ENCODE results near the gene ATAD5. TPM values are rescaled to one million over a fixed set of nuclear protein-coding genes. Genes with fewer than 3 reads are reported as not detected.

Gene ATAD5, protein sequence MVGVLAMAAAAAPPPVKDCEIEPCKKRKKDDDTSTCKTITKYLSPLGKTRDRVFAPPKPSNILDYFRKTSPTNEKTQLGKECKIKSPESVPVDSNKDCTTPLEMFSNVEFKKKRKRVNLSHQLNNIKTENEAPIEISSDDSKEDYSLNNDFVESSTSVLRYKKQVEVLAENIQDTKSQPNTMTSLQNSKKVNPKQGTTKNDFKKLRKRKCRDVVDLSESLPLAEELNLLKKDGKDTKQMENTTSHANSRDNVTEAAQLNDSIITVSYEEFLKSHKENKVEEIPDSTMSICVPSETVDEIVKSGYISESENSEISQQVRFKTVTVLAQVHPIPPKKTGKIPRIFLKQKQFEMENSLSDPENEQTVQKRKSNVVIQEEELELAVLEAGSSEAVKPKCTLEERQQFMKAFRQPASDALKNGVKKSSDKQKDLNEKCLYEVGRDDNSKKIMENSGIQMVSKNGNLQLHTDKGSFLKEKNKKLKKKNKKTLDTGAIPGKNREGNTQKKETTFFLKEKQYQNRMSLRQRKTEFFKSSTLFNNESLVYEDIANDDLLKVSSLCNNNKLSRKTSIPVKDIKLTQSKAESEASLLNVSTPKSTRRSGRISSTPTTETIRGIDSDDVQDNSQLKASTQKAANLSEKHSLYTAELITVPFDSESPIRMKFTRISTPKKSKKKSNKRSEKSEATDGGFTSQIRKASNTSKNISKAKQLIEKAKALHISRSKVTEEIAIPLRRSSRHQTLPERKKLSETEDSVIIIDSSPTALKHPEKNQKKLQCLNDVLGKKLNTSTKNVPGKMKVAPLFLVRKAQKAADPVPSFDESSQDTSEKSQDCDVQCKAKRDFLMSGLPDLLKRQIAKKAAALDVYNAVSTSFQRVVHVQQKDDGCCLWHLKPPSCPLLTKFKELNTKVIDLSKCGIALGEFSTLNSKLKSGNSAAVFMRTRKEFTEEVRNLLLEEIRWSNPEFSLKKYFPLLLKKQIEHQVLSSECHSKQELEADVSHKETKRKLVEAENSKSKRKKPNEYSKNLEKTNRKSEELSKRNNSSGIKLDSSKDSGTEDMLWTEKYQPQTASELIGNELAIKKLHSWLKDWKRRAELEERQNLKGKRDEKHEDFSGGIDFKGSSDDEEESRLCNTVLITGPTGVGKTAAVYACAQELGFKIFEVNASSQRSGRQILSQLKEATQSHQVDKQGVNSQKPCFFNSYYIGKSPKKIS (N-terminal part only)
- 0.88 and 10.3 TPM in 2 replicates for total RNA-seq

DNA sequence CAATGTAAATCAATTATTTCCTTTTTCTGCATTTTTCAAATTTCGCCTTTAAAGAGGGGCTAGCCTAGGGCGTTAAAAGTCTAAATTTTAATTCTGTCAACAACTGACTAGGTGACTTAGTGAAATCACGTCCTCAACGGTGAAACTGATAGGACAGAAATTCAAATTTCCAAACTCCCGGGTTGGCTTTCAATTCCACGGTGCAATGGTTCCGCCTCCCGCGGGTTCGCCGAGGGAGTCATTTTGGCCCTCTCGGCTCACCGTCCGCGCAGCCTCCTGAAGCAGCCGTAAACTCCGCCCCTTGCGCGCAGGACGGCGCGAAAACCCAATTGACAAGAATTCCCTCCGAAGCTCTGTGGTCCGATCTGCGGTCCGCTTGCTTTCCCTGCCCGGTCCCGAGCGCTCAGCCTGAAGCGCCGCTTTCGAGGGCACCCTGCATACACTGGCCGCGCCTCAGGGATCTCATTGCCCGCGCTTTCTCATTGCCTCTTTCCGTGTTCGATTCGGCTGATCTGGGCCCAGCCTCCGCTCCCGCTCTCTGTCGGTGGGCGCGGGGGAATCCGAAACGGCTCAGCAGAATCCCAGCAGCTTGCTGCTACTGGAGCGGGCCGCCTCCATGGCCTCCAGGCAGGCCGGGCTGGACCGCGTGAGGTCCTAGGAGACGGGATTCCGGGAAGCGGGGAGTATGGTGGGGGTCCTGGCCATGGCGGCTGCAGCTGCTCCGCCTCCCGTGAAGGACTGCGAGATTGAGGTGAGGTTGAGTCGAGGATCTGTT, at the start of gene ATAD5:
Gene ATAD5 (plus strand): TSS at position 304 of the 775 bp plus-strand sequence. CDS start 382 bp downstream, at position 686.

DNA sequence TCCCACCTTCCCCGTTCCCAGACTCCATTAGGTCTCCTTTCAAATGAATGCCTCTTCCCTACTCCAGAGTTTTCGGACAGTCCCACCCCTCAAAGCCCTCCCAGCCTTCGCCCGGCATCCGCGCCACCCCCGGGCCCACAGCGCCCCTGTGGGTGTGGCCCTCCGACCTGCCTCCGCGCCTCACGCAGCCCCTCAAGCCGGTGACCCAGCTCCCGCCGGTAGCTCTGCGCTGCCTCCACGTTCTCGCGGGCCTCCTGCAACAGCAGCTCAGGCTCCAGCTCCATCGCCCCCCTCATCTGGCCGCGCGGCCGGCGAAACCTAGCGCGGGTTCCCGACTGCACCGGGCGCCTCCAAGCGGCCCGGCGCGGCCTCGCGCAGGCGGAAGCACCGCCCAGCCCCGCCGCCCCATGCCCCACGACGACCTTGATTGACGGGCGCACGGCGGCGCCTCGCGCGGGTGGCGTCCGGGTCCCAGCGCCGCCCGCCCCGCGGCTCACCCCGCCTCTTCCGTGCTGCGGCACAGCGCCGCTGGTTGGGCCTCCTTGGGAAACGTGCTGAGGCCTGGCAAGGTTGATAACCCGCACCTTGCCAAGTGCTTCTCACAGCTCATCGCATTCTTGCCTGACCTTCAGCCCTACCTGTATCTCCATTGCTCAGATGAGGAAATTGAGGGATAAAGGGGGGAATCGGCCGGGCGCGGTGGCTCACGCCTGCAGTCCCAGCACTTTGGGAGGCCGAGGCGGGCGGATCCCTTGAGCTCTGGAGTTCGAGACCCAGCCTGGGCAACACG, 7.2 kb upstream of the ATAD5 start, which contains the start of gene CRLF3:
Gene CRLF3 (minus strand): TSS at position 337 of the 790 bp plus-strand sequence. CDS start 41 bp downstream, at position 296.

GRCh38 chr17:30906101-30906911, 74.5 kb downstream of the ATAD5 start, which contains the start of gene TEFM:
TSS of gene TEFM (minus strand) at chr17:30906238. CDS start at chr17:30906198, 40 bp downstream.

GRCh38 chr17:30921544-30922196, 89.9 kb downstream of the ATAD5 start, which contains the start of gene ADAP2:
TSS of gene ADAP2 (plus strand) at chr17:30921945. CDS start at chr17:30922015, 70 bp downstream.

Small RNA genes within 50 kb of the gene (small RNA-seq; reads per million reads assigned to genes)
- gene RNU6-298P (ENCODE audit: low replicate concordance) = not detected

Other genes starting within 250 kb of the ATAD5 start
- 10.1 and 19.8 TPM in 2 replicates for gene CRLF3, start 7.3 kb upstream of the ATAD5 start, total RNA-seq
- gene TEFM, start 74.3 kb downstream of the ATAD5 start, total RNA-seq = 7.7 and 14.6 TPM in 2 replicates
- gene ADAP2, start 90.0 kb downstream of the ATAD5 start, total RNA-seq = 3.1 and 3.3 TPM in 2 replicates
- 12.2 and 12.7 TPM in 2 replicates for gene RNF135, start 139.1 kb downstream of the ATAD5 start, total RNA-seq